Smooth muscle cell of the brain vasculature (primary cell): ENCODE results near the gene C19orf25.

Experiments
- DNase-seq: peaks from one replicate; pipeline ENCODE4 v3.0.0-alpha.2; 2012; ENCODE audit warnings: low read depth, low spot score

Gene C19orf25

GRCh38 chr19:1496714-1497577 is 17.9 kb upstream of the C19orf25 start:
- no peak for DNase-seq

- no peak for DNase-seq
These were observed 17.0 kb upstream of the C19orf25 start for GRCh38 chr19:1495799-1496713.

GRCh38 chr19:1495051-1495798 is 16.2 kb upstream of the C19orf25 start:
- DNase-seq: no peak

GRCh38 chr19:1494115-1494815 is 15.2 kb upstream of the C19orf25 start:
- DNase-seq: no peak

- no peak for DNase-seq
These were observed 13.5 kb upstream of the C19orf25 start for GRCh38 chr19:1492474-1493006.

- DNase-seq: no peak
These were observed 12.8 kb upstream of the C19orf25 start for GRCh38 chr19:1491849-1492170.

- DNase-seq: no peak
These were observed 12.3 kb upstream of the C19orf25 start, which contains the start of gene REEP6 for GRCh38 chr19:1491114-1491848. REEP6 (plus strand) TSS chr19:1491181; CDS start chr19:1491270, 89 bp downstream.

- DNase-seq: peak; percentile 97
These were observed 11.5 kb upstream of the C19orf25 start, which contains the start of gene PCSK4 for GRCh38 chr19:1490311-1491113. PCSK4 (minus strand) TSS chr19:1490350; CDS start chr19:1490346, 4 bp downstream.

GRCh38 chr19:1489463-1490310 is 10.7 kb upstream of the C19orf25 start:
- no peak for DNase-seq

GRCh38 chr19:1488282-1488601 is 9.2 kb upstream of the C19orf25 start:
- DNase-seq: no peak

- DNase-seq: no peak
These were observed 8.7 kb upstream of the C19orf25 start for GRCh38 chr19:1487576-1488281.

GRCh38 chr19:1486720-1487575 is 7.9 kb upstream of the C19orf25 start:
- no peak for DNase-seq

GRCh38 chr19:1483979-1484428 is 5.0 kb upstream of the C19orf25 start:
- DNase-seq: no peak

- no peak for DNase-seq
These were observed 4.3 kb upstream of the C19orf25 start for GRCh38 chr19:1483131-1483978.

GRCh38 chr19:1482361-1483130 is 3.5 kb upstream of the C19orf25 start:
- no peak for DNase-seq
